Measurements from ENCODE around the gene ALKBH5. TPM values are rescaled to one million over a fixed set of nuclear protein-coding genes. Genes with fewer than 3 reads are reported as not detected.

ALKBH5 gene
- total RNA-seq, 1 experiment from 2014 or later = 119 TPM

GRCh38 chr17:18257268-18257981, 73.8 kb downstream of the ALKBH5 start:
- TF ChIP-seq EZH2 (IDR thresholded peaks at IDR 0.05; ENCODE audit: borderline replicate concordance, low read depth, low read length, poor library complexity, severe bottlenecking) (no peak), CTCF (conservative IDR thresholded peaks at IDR 0.05; ENCODE audit: low read depth, low read length) (no peak)
- Histone ChIP-seq H3K27ac (ENCODE audit: low read depth, low read length, poor library complexity, severe bottlenecking) (peak overlapping the region; percentile 92), H3K4me3 (ENCODE audit: low read depth, low read length, poor library complexity, severe bottlenecking) (peak overlapping the region; percentile 97), H3K27me3 (replicated peaks; ENCODE audit: insufficient read depth, low read depth, low read length, poor library complexity) (no peaks in the 10 kb centered on the region), H3K9me3 (ENCODE audit: low read depth, low read length, poor library complexity, severe bottlenecking) (no peaks in the 10 kb centered on the region), H3K4me1 (ENCODE audit: insufficient read depth, low read length, poor library complexity, severe bottlenecking) (peaks cover 4% of the 10 kb centered on the region), H3K36me3 (ENCODE audit: insufficient read depth, low read length, poor library complexity, severe bottlenecking) (peaks cover 17% of the 10 kb centered on the region)
- POLR2A ChIA-PET (ENCODE audit: low non-redundant PET) = no interaction called here
- no peak for DNase-seq (ENCODE audit: low spot score)
- intact Hi-C loops (cut with micrococcal nuclease; ENCODE audit: unreplicated experiment) = no loop called here
- CTCF ChIA-PET = no interaction called here
- no TSS peak for BruUV-seq (replicated peaks)

- peak overlapping the region; percentile 92 for H3K27ac ChIP-seq (ENCODE audit: low read depth, low read length, poor library complexity, severe bottlenecking)
- ChIA-PET POLR2A (ENCODE audit: low non-redundant PET) (no interaction called here), CTCF (no interaction called here)
- H3K4me3 ChIP-seq (ENCODE audit: low read depth, low read length, poor library complexity, severe bottlenecking) = peak overlapping the region; percentile 97
- no TSS peak for BruUV-seq (replicated peaks)
- no peaks in the 10 kb centered on the region for H3K27me3 ChIP-seq (replicated peaks; ENCODE audit: insufficient read depth, low read depth, low read length, poor library complexity)
- H3K4me1 ChIP-seq (ENCODE audit: insufficient read depth, low read length, poor library complexity, severe bottlenecking) = peaks cover 4% of the 10 kb centered on the region
- no peaks in the 10 kb centered on the region for H3K9me3 ChIP-seq (ENCODE audit: low read depth, low read length, poor library complexity, severe bottlenecking)
- intact Hi-C loops (cut with micrococcal nuclease; ENCODE audit: unreplicated experiment) = no loop called here
- H3K36me3 ChIP-seq (ENCODE audit: insufficient read depth, low read length, poor library complexity, severe bottlenecking) = peaks cover 17% of the 10 kb centered on the region
- TF ChIP-seq CTCF (conservative IDR thresholded peaks at IDR 0.05; ENCODE audit: low read depth, low read length) = no peak
- no peak for TF ChIP-seq EZH2 (IDR thresholded peaks at IDR 0.05; ENCODE audit: borderline replicate concordance, low read depth, low read length, poor library complexity, severe bottlenecking)
- DNase-seq (ENCODE audit: low spot score) = no peak
Measured at GRCh38 chr17:18257982-18258355, 74.3 kb downstream of the ALKBH5 start.

- no TSS peak for BruUV-seq (replicated peaks)
- TF ChIP-seq EZH2 (IDR thresholded peaks at IDR 0.05; ENCODE audit: borderline replicate concordance, low read depth, low read length, poor library complexity, severe bottlenecking) = no peak
- no peak for TF ChIP-seq CTCF (conservative IDR thresholded peaks at IDR 0.05; ENCODE audit: low read depth, low read length)
- ChIA-PET POLR2A (ENCODE audit: low non-redundant PET) (no interaction called here), CTCF (no interaction called here)
- intact Hi-C loops (cut with micrococcal nuclease; ENCODE audit: unreplicated experiment) = no loop called here
- H3K36me3 ChIP-seq (ENCODE audit: insufficient read depth, low read length, poor library complexity, severe bottlenecking) = peaks cover 22% of the 10 kb centered on the region
- peak within 1 kb of the TSS; percentile 92 for H3K27ac ChIP-seq (ENCODE audit: low read depth, low read length, poor library complexity, severe bottlenecking)
- no peaks in the 10 kb centered on the region for H3K27me3 ChIP-seq (replicated peaks; ENCODE audit: insufficient read depth, low read depth, low read length, poor library complexity)
- peaks cover 4% of the 10 kb centered on the region for H3K4me1 ChIP-seq (ENCODE audit: insufficient read depth, low read length, poor library complexity, severe bottlenecking)
- peak; percentile 45 for DNase-seq (ENCODE audit: low spot score)
- H3K4me3 ChIP-seq (ENCODE audit: low read depth, low read length, poor library complexity, severe bottlenecking) = peak within 1 kb of the TSS; percentile 97
- H3K9me3 ChIP-seq (ENCODE audit: low read depth, low read length, poor library complexity, severe bottlenecking) = no peaks in the 10 kb centered on the region
Measured at GRCh38 chr17:18258356-18259038, 74.9 kb downstream of the ALKBH5 start, which contains the start of gene FLII. Gene FLII (minus strand): TSS chr17:18258738. CDS start chr17:18258690, 48 bp downstream.

Other genes with a start within 250 kb of the ALKBH5 start
- gene TOM1L2, start 211.4 kb upstream of the ALKBH5 start, total RNA-seq (2021) = 10.0 and 15.2 TPM in 2 replicates
- 1.0 and 2.0 TPM in 2 replicates for gene DRC3, start 211.0 kb upstream of the ALKBH5 start, total RNA-seq (2021)
- 30.5 and 33.7 TPM in 2 replicates for gene ATPAF2, start 144.7 kb upstream of the ALKBH5 start, total RNA-seq (2021)
- gene GID4, start 144.4 kb upstream of the ALKBH5 start, total RNA-seq (2021) = 14.0 and 16.5 TPM in 2 replicates
- 42.7 and 48.4 TPM in 2 replicates for gene DRG2, start 95.9 kb upstream of the ALKBH5 start, total RNA-seq (2021)
- 0.28 and 0.44 TPM in 2 replicates for gene MYO15A, start 75.1 kb upstream of the ALKBH5 start, total RNA-seq (2021)
- 30.2 and 39.8 TPM in 2 replicates for gene LLGL1, start 41.8 kb downstream of the ALKBH5 start, total RNA-seq (2021)
- 169 and 200 TPM in 2 replicates for gene FLII, start 74.9 kb downstream of the ALKBH5 start, total RNA-seq (2021)
- gene MIEF2, start 76.8 kb downstream of the ALKBH5 start, total RNA-seq (2021) = 8.1 and 10.4 TPM in 2 replicates
- 100 and 104 TPM in 2 replicates for gene TOP3A, start 131.2 kb downstream of the ALKBH5 start, total RNA-seq (2021)
- gene SMCR8, start 131.5 kb downstream of the ALKBH5 start, total RNA-seq (2021) = 22.9 and 23.5 TPM in 2 replicates
- 54.0 and 63.5 TPM in 2 replicates for gene SHMT1, start 179.7 kb downstream of the ALKBH5 start, total RNA-seq (2021)
- gene EVPLL, start 193.9 kb downstream of the ALKBH5 start, total RNA-seq (2021) = not detected in 2 replicates

Measured in A673 (cell line).